ENCODE measurements around the gene NRL.
A peak's percentile ranks its signal among the peaks of the same experiment; 100 is the strongest.
"Not testable (repeated sequence)": the region's sequence is repeated elsewhere in the genome, so short reads cannot be mapped to it uniquely, and the experiment has no call there.

NRL gene

DNA sequence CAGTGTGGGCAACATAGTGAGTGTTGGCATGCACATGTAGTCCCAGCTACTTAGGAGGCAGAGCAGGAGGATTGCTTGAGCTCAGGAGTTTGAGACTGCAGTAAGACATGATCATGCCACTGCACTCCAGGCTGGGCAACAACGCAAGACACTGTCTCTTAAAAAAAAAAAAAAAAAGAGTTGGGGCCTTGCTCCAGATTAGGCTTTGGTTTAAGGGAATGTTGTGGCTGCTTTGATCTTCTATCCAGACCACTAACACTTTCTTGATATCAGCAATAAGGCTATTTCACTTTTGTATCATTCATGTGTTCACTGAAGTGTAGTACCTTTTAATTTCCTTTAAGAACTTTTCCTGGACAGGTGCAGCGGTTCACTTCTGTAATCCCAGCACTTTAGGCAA, 12.9 kb upstream of the NRL start:
- DNase-seq (ENCODE audit: extremely low read depth in 1 of 2, low read depth in 1 of 2) = no peak

DNA sequence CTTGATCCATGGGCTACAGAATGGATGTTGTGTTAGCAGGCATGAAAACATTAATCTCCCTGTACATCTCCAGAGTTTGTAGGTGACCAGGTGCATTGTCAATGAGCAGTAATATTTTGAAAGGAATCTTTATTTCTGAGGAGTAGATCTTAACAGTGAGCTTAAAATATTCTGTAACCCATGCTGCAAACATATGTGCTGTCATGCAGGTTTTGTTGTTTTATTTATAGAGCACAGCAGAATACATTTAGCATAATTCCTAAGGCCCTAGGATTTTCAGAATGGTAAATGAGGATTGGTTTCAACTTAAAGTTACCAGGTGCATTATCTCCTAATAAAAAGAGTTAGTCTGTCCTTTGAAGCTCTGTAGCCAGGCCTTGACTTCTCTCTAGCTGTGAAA, 12.2 kb upstream of the NRL start:
- DNase-seq (ENCODE audit: extremely low read depth in 1 of 2, low read depth in 1 of 2) = no peak

DNA sequence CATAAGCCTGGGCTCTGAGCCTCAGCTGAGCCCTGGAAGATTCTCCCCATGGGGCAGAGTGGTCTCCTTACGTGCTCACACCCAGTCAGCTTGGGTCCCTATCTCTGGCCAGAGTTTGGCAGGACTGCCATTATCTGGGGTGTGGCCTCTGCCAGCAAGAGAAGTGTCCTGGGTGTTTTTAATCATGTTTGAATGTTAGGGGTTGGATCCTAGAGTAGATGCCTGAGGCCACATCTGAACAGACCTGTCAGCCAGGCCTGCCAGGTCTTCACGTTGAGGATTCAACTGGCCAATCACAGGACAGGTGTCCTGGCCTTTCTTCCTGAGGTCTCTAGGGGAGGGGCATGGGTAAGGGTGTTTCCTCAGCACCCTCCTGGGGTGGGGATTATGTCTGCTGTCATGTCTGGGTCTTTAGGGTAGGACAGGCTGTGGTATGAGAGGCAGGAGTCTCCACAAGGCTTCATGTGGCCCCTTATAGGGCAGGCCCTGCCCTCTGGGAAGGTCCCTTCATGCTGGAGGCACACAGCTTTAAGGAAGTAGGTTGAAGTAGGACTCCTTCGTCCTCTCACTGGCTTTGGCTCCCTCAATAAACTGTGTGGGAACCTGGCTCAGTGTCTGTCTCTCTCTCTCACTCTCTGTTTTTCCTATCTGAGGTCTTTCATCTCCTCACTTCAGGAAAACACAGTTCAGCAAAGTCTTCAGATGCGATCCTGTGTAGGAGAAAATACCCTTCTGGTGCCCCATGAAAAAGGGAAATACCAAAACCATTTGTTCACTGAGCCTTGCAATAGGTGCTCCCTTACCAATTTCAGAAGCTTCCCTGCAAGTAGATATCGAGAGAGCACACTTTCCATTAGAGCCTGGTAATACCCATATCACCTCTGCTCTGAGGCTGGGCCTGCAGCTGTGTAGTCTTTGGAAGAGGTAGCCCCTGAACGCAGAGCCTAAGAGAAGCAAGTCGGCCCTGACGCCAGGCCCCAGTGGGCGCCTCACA, 9.0 kb upstream of the NRL start:
- DNase-seq (ENCODE audit: extremely low read depth in 1 of 2, low read depth in 1 of 2) = no peak

DNA sequence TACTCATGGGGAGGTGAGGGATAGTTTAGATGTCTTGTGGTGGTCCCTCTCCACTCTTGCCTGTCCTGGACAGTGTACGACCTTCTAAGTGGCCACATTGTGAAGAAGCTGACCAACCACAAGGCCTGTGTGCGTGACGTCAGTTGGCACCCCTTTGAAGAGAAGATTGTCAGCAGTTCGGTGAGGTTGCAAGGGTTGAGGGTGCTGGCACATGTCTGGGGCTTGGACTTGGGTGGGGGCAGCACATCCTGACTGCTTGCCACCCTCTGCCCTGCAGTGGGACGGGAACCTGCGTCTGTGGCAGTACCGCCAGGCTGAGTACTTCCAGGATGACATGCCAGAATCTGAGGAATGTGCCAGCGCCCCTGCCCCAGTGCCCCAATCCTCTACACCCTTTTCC, 8.1 kb upstream of the NRL start:
- DNase-seq (ENCODE audit: extremely low read depth in 1 of 2, low read depth in 1 of 2) = no peak

DNA sequence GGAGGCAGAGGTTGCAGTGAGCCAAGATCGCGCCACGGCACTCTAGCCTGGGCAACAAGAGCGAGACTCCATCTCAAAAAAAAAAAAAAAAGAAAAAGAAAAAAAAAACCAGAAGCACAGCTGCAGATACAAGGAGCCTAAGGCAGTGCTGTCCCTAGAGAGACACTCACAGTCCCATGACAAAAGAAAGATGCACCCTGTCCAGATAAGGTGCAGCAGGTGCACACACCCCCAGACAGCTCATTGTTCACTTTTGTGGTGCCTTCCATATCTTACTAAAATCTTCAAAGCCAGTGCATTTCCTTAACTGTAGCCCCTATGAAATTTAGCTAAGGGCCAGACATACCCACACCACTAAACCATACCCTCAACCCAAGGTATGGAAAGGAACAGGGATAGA, 7.7 kb upstream of the NRL start:
- DNase-seq (ENCODE audit: extremely low read depth in 1 of 2, low read depth in 1 of 2) = no peak

DNA sequence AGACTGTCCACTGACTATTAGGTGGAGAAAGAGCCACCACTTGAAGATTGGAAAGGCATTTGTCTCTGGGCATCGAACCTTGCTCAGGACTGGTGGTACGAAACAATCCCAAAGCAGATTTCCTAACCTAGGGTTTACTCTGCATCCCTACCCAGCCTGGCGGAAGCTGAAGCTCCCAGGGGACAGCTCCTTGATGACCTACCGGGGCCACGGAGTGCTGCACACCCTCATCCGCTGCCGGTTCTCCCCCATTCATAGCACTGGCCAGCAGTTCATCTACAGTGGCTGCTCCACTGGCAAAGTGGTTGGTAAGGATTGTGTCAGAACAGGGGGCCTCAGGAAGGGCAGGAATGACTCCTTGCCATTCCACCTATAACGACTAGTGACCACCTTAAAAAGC, 6.5 kb upstream of the NRL start:
- DNase-seq (ENCODE audit: extremely low read depth in 1 of 2, low read depth in 1 of 2) = no peak

- no peak for DNase-seq (ENCODE audit: extremely low read depth in 1 of 2, low read depth in 1 of 2)
Observed at GRCh38 chr14:24119691-24120090, 4.9 kb upstream of the NRL start.

DNA sequence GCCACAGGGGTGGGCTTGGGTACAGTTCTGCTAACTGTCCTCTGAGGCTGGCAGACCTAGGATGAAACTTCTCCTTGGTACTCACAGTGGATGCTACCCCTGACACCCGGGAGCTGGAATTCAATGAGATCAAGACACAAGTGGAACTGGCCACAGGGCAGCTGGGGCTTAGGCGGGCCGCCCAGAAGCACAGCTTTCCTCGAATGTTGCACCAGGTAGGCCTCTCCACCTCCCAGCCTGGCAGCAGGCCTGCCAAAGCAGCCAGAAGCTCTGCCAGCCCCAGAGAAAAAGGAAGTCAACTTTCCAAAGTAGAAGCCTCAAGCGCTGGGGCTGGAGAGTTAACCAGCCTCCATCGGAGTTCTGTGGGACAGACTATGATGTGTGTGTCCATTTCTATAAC, 2.4 kb upstream of the NRL start:
- DNase-seq (ENCODE audit: extremely low read depth in 1 of 2, low read depth in 1 of 2) = no peak

DNA sequence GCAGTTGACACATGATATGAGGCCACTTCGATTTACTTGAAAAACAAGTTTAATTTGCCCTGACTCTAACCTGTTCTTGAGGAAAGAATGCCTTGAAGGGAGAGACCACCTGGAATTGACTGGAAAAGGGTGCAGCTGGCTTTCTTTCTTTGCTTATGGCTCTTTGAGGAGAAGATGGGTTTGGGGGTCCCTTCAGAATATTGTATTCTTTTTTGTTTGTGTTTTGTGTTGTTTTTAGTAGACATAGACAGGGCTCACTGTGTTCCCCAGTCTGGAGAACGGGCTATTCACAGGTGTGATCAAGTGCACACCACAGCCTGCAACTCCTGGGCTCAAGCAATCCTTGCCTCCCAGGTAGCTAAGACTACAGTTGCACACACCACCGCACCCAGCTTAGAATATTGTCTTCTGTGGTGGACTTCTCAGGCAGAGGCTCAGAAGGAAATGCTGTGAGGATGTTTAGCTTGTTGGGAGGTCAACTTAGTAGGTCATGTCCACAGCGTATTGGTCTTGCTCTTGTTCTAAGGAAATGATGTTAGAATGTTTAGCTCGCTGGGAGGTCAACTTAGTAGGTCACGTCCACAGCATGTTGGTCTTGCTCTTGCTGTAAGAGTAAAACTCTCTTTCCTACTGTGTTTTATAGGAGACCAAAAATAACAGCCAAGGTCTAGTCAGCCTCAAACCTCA, 1.5 kb upstream of the NRL start:
- DNase-seq (ENCODE audit: extremely low read depth in 1 of 2, low read depth in 1 of 2) = no peak

DNA sequence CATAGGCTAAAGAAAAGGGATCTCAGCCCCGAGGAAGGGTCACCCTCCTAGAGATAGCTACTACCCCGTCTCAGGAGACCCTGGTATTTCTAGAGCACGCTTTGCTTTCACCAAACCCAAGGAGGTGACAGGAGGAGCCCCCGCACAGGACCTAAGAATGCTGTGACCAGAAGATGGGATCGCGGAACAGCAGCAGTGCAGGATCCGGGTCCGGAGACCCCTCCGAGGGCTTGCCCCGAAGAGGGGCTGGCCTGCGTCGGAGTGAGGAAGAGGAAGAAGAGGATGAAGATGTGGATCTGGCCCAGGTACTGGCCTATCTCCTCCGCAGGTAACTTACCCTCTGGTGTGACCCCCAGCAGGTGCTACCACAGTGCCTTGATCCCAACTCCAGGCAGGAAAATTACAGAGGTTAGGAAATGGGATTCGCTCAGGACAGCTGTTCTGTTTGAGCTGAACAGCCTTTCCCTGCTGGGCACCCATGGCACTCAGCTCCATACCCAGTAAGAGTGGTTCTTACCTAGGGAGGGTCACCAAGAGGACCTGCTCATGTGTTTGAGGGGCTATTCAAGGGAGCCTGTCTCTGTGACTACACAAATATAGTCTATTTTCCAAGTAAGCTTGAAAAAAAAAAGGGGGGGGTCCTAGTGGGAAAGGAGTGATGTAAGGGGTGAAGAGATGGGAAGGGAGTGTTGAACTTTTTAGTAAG, 826 bp upstream of the NRL start:
- no peak for DNase-seq (ENCODE audit: extremely low read depth in 1 of 2, low read depth in 1 of 2)

DNA sequence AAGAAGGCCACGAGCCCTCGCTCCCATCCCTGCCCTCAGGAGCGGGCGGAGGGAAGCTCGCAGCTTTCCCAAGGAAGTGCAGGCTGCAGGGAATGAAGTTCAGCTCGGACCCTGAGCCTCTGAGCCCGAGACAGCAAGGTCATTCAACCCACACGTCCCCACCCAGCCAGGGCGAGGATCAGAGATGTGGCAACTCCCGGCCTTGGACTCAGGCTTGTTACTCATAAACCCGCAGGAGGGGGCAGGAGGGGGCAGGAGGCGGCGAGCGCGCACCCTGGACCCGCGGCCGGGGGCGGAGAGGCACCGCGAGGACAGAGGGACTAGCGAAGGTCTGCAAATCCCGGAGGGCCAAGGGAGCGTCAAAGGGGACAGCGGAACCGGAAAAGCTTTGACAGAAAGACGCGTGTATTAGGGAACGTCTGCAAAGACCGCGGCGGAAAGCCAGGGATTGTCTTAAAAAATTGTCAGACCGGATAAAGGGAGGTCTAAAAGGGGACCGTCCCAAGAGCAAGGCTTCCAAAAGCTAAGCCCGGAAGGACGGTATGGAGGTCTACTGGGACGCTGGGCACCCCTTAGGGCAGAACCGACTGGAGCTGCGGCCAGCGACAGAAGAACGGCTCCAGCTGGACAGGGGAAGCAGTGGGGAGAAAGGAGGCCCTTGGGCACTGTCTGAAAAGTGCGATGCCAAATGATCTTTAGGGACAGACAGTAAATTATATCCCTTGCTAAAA, 783 bp downstream of the NRL start:
- peak; percentile 49 to 55 for DNase-seq (ENCODE audit: extremely low read depth in 1 of 2, low read depth in 1 of 2)

DNA sequence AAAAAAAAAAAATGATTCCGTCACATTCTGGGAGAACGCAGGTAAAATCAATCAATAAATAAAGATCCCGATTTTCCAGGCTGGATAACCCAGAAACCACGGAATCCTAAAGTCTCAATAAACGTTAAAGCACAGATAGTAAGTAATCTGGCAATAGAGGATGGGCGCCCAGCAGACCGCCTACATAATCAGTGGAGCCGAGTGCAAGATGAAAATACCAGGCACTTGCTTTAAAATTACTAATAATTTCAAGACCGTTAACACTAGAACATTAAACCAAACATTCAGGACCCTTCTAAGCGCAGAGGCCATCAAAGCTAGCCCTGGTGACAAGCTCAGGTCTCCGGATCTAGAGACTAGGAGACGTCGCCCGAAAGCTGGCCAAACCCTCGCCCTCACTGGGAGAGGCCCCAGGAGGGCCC, 1.4 kb downstream of the NRL start:
- DNase-seq (ENCODE audit: extremely low read depth in 1 of 2, low read depth in 1 of 2) = no peak

- DNase-seq (ENCODE audit: extremely low read depth in 1 of 2, low read depth in 1 of 2) = no peak
Observed at GRCh38 chr14:24110523-24110922, 4.2 kb downstream of the NRL start.

DNA sequence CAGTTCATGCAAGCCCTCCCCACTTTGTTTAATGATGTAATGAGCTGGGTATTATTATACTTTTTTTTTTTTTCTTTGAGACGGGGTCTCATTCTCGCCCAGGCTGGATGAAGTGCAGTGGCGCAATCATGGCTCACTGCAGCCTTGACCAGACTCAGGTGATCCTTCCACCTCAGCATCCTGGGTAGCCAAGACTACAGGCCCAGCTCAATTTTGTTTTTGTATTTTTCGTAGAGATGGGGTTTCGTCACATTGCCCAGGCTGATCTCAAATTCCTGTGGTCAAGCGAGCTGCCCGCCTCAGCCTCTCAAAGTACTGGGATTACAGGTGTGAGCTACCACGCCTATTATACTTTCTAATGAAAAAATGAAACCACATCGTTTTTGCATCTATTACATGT, 4.7 kb downstream of the NRL start:
- DNase-seq (ENCODE audit: extremely low read depth in 1 of 2, low read depth in 1 of 2) = no peak

DNA sequence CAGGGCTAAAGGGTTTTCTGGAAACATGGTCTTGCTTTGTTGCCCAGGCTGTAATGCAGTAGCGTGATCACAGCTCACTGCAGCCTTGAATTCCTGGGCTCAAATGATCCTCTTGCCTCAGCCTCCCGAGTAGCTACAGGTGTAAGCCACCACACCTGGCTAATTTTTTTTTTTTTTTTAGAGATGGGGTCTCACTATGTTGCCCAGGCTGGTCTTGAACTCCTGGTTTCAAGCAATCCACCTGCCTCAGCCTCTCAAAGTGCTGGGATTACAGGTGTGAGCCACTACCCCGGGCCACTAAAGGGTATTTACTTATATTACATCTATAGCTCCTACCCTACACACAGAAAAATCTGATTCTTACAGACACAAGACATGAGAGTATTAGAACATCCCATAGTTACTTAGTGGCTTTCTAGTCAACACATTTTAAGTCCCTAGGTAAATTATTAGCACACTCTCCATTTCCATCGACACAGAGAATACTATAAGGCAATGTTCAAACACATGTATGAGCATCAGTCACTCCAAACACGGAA, 6.3 kb downstream of the NRL start:
- no peak for DNase-seq (ENCODE audit: extremely low read depth in 1 of 2, low read depth in 1 of 2)

DNA sequence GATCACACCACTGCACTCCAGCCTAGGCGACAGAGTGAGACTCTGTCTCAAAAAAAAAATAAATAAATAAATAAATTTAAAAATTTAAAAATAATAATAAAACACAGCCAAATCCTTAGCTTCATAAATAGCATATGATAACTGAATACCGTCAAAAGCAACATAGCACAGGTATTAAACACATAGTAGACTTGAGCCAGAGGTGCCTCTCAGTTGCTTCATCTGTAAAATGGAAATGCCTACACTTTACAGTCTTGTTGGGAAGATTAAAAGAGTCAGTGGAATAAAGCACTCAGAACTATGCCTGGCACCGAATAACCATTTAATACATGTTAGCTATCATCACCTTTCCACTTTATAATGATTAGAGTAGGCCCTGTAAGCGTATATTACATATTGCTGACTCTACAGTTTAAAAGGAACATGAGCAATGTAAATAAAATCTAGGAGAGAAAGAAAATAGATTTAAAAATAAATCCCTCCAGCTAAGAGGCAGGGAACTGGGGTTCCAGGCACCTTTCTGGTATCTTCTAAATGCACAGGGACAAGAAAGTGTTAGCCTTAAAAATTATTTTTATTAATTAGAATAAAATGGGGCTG, 8.0 kb downstream of the NRL start:
- DNase-seq (ENCODE audit: extremely low read depth in 1 of 2, low read depth in 1 of 2) = no peak

DNA sequence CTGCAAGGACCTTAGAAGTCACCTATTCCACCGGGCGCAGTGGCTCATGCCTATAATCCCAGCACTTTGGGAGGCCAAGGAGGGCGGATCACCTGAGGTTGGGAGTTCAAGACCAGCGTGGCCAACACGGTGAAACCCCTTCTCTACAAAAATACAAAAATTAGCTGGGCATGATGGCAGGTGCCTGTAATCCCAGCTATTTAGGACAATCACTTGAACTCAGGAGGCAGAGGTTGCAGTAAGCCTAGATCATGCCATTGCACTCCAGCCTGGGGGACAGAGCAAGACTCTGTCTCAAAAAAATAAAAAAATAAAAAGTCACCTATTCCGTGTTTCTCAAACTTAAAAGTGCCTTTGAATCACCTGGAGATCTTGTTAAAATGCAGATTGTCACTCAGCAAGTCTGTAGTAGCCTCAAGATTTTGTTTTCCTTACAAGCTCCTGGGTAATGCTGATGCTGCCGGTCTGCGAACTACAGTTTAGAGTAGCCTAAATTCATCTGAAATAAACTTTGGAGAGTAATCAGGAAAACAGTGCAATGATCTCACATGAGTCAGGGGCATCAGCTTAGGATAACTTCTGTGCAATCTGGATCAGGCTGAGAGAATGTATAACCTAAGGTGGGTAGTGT, 9.0 kb downstream of the NRL start:
- not testable (repeated sequence) for DNase-seq (ENCODE audit: extremely low read depth in 1 of 2, low read depth in 1 of 2)

DNA sequence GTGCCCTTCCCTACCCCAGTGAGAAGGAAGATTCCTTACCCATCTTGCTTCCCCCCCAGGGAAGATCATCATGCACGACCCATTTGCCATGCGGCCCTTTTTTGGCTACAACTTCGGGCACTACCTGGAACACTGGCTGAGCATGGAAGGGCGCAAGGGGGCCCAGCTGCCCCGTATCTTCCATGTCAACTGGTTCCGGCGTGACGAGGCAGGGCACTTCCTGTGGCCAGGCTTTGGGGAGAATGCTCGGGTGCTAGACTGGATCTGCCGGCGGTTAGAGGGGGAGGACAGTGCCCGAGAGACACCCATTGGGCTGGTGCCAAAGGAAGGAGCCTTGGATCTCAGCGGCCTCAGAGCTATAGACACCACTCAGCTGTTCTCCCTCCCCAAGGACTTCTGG, 11.3 kb downstream of the NRL start:
- no peak for DNase-seq (ENCODE audit: extremely low read depth in 1 of 2, low read depth in 1 of 2)

DNA sequence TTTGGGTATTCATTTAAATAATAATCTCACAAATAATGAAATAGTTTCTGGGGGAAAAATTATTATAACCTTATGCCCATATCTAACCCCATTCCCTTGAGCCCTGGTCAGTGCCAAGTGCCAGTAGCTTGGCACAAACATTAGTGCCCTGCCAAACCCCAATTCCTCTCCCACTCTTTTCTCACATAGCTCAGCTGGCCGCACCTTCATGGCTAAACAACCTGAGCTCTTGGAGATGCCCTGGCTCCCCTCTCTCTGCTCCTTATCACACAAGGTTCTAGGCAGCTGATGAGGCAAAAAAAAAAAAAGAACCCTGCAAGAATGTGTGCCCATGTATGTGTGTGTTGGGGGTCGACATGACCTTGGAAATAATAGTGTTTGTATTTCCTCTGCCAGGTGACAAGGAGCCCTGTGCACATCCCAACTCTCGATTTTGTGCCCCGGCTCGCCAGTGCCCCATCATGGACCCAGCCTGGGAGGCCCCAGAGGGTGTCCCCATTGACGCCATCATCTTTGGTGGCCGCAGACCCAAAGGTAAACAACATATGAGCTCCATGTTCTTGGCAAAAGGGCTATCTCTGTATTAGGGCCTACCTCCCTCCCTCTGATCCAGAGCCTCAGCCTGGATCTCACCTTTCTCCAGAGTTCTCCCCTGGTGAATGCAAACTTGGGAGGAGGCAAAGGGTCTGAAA, 12.2 kb downstream of the NRL start:
- no peak for DNase-seq (ENCODE audit: extremely low read depth in 1 of 2, low read depth in 1 of 2)
